Fibroblast of lung (primary cell): Measurements from ENCODE around the gene LRRC18. TPM values are rescaled to one million over a fixed set of nuclear protein-coding genes. Genes with fewer than 3 reads are reported as not detected.

Experiments used
- DNase-seq, 2 donors: peaks; one replicate each; pipeline versions ENCODE4 v3.0.0 to v3.0.0-alpha.2; 2010; ENCODE audit warnings: low read depth in 2 of 2
- H2AFZ ChIP-seq: 2 replicates; pipeline ENCODE4 v1.5.1; 2012; ENCODE audit warnings: low read length, control low read depth, inconsistent platforms
- H3K27ac ChIP-seq: 2 replicates; pipeline ENCODE4 v1.5.1; 2011; ENCODE audit warnings: low read length, control low read depth; ENCODE audit not compliant: insufficient read depth
- H3K27me3 ChIP-seq: 2 replicates; pipeline ENCODE4 v1.5.1; 2011; ENCODE audit warnings: mild to moderate bottlenecking, low read length; ENCODE audit not compliant: control insufficient read depth, insufficient read depth
- H3K36me3 ChIP-seq: 2 replicates; pipeline ENCODE4 v1.5.1; 2011; ENCODE audit warnings: low read length; ENCODE audit not compliant: control insufficient read depth, insufficient read depth
- H3K4me1 ChIP-seq: 2 replicates; pipeline ENCODE4 v1.5.1; 2011; ENCODE audit warnings: low read length; ENCODE audit not compliant: control insufficient read depth, insufficient read depth; ENCODE audit errors: extremely low read depth
- H3K4me2 ChIP-seq: 2 replicates; pipeline ENCODE4 v1.5.1; 2011; ENCODE audit warnings: low read length, control low read depth; ENCODE audit not compliant: insufficient read depth; ENCODE audit errors: extremely low read depth
- H3K4me3 ChIP-seq, 4 experiments: fragments of 200-600 bp in 1 of 4; sonication (generic) in 1 of 4; replicated peaks in 1 of 4; 2 replicates each; pipeline ENCODE4 v1.5.1; 2011 to 2016; ENCODE audit warnings: low read length in 4 of 4, low read depth in 3 of 4, mild to moderate bottlenecking in 3 of 4, control low read depth in 2 of 4, inconsistent platforms in 1 of 4, mixed read lengths in 1 of 4; ENCODE audit not compliant: insufficient read depth in 1 of 4; ENCODE audit errors: control extremely low read depth in 1 of 4
- H3K79me2 ChIP-seq: 2 replicates; pipeline ENCODE4 v1.5.1; 2012; ENCODE audit warnings: mild to moderate bottlenecking, low read length, inconsistent platforms; ENCODE audit not compliant: control insufficient read depth, insufficient read depth
- H3K9ac ChIP-seq: 2 replicates; pipeline ENCODE4 v1.5.1; 2011; ENCODE audit warnings: mild to moderate bottlenecking, low read length, control low read depth; ENCODE audit not compliant: insufficient read depth
- H3K9me3 ChIP-seq: 2 replicates; pipeline ENCODE4 v1.5.1; 2012; ENCODE audit warnings: low read depth, low read length; ENCODE audit not compliant: control insufficient read depth, insufficient read depth
- H4K20me1 ChIP-seq: 2 replicates; pipeline ENCODE4 v1.5.1; 2011; ENCODE audit warnings: low read length; ENCODE audit not compliant: control insufficient read depth, insufficient read depth; ENCODE audit errors: extremely low read depth
- EZH2 ChIP-seq: IDR thresholded peaks from 2 replicates; pipeline ENCODE4 v1.5.1; 2012; ENCODE audit warnings: low read length, control low read depth, mild to moderate bottlenecking; ENCODE audit errors: missing control alignments
- polyA plus RNA-seq, 2 donors: library from polyadenylated mRNA; depleted of rRNA in 1 of 2; stranded (reverse) in 1 of 2; unstranded in 1 of 2; fragments of >200 nt; gene quantifications; 2 replicates each; pipeline ENCODE4 v1.2.1, GENCODE V29; 2011 to 2012; ENCODE audit warnings: missing spikeins in 1 of 2
- total RNA-seq: library from RNA; depleted of rRNA; stranded (reverse); fragments of >200 nt; gene quantifications from 2 replicates; pipeline ENCODE4 v1.2.1, GENCODE V29; 2014
- TF ChIP-seq, protein P1 (sequence below), 2 donors: IDR thresholded peaks in 1 of 2; conservative IDR thresholded peaks in 1 of 2; 1 replicate in 1 of 2; 2 replicates in 1 of 2; pipeline ENCODE4 v1.5.1; 2011 to 2012; ENCODE audit warnings: low read length in 2 of 2, control low read depth in 1 of 2, inconsistent platforms in 1 of 2, low read depth in 1 of 2, mild to moderate bottlenecking in 1 of 2

The LRRC18 gene
- total and polyA plus RNA-seq, 2 donors (not counting 1 experiment from before 2014, with no cell fraction given): 0.66 TPM; not detected in 1

DNA sequence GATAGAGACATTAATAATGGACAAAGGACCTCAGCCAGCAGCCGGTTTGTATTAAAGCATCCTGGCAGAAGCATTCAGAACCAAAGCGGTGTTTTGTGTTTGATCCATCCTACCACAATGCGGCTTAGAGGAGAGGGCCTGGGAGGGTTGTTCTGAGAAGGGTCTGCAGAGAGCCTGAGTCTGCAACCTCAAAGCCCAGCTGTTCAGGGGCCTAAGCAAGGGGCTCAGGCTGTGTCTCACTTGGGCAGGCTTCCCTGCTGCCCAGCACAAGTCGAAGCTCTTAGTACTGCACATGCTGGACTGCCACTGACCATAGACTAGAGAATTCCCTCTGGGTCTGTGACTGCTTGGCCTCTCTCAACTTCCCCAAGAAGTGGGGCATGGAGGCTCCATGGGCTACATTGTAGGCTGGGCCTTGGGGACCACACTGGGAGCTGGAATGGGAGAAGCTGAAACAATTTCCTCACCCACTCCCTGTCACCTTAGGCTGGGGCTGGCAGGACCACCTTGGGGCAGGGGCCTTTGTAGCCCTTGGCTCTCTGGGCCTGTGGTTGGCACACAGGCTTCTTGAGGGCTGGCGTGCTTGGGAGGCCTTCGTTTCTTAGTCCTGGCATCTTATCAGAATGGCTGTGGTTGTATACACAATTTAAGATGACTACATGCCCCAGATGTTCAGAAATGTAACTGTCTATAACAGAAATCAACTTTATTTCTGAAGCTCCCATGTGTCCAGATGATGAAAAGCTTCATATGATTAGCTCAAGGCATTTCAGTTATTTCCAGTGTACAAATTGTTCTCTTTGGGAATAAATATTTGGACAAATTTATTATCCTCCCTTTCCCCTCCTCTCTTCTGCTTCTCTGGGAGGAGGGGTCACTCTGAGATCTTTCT is 44.5 kb downstream of the LRRC18 start:
- Histone ChIP-seq H3K4me1 (peaks cover 2% of the 10 kb centered on the region), H3K9ac (no peak overlapping the region), H3K79me2 (no peaks in the 10 kb centered on the region), H4K20me1 (no peaks in the 10 kb centered on the region), H3K4me3 (no peak overlapping the region), H3K9me3 (no peaks in the 10 kb centered on the region), H3K36me3 (no peaks in the 10 kb centered on the region), H3K27ac (no peak overlapping the region), H2AFZ (no peak overlapping the region), H3K4me2 (peak overlapping the region; percentile 9), H3K27me3 (no peaks in the 10 kb centered on the region)
- DNase-seq: no peak
- no peak for TF ChIP-seq EZH2
- TF ChIP-seq, protein P1, sequence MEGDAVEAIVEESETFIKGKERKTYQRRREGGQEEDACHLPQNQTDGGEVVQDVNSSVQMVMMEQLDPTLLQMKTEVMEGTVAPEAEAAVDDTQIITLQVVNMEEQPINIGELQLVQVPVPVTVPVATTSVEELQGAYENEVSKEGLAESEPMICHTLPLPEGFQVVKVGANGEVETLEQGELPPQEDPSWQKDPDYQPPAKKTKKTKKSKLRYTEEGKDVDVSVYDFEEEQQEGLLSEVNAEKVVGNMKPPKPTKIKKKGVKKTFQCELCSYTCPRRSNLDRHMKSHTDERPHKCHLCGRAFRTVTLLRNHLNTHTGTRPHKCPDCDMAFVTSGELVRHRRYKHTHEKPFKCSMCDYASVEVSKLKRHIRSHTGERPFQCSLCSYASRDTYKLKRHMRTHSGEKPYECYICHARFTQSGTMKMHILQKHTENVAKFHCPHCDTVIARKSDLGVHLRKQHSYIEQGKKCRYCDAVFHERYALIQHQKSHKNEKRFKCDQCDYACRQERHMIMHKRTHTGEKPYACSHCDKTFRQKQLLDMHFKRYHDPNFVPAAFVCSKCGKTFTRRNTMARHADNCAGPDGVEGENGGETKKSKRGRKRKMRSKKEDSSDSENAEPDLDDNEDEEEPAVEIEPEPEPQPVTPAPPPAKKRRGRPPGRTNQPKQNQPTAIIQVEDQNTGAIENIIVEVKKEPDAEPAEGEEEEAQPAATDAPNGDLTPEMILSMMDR (conservative IDR thresholded peaks at IDR 0.05 in 1 of 2, IDR thresholded peaks at IDR 0.05 in 1 of 2; ENCODE audit: low read depth in 1 of 2, low read length in 2 of 2): no peak

DNA sequence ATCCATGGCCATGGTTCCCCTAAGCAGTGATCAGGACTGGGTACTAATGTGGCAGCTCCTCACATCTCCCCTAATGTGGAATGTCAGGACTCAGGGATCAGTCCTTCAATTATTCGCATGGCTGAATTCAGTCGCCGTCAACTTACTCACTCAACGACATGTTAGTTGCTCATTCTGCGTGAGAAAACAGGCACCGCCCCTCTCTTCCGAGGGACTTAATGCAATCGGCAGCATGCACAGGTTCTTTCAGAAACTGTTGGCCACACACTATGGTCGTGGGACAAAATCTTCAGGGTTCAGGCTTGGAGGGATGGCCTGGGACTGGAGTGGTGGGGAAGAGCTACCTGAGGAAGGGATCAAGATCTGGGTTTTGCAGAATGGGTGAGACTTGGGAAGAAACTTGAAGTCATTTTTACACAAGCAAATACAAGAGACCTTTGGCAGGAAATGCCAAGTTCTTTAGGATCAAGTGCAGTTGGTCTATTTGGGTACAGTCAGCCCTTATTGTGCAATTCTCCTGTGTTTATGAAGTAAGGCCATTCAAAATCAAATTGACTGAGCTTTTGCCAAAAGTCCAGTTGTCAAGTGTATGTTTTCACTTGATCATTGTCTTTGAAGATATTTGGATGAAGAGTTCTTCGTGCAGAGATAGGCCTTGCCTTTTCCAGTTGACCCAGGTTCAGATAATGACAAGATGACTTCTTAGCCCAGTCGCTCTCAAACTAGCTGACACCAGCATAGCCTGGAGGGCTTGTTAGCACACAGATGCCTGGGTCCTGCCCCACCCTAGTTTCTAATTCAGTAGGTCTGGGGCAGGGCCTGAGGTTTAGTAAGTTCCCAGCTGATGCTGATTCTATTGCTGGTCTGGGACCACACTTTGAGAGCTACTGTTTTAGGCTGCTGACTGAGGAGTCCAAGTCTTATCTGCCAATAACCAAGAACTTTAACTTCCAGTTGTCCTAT is 48.5 kb downstream of the LRRC18 start:
- Histone ChIP-seq H3K27ac (no peak overlapping the region), H3K79me2 (no peaks in the 10 kb centered on the region), H3K9ac (no peak overlapping the region), H3K4me1 (no peaks in the 10 kb centered on the region), H3K4me2 (no peak overlapping the region), H3K36me3 (no peaks in the 10 kb centered on the region), H3K27me3 (no peaks in the 10 kb centered on the region), H3K9me3 (no peaks in the 10 kb centered on the region), H2AFZ (no peak overlapping the region), H4K20me1 (no peaks in the 10 kb centered on the region), H3K4me3 (no peak overlapping the region)
- TF ChIP-seq EZH2: no peak
- TF ChIP-seq, protein P1 (conservative IDR thresholded peaks at IDR 0.05 in 1 of 2, IDR thresholded peaks at IDR 0.05 in 1 of 2; ENCODE audit: low read depth in 1 of 2, low read length in 2 of 2): no peak
- peak in 1 of 2 donors; percentile 5 for DNase-seq

DNA sequence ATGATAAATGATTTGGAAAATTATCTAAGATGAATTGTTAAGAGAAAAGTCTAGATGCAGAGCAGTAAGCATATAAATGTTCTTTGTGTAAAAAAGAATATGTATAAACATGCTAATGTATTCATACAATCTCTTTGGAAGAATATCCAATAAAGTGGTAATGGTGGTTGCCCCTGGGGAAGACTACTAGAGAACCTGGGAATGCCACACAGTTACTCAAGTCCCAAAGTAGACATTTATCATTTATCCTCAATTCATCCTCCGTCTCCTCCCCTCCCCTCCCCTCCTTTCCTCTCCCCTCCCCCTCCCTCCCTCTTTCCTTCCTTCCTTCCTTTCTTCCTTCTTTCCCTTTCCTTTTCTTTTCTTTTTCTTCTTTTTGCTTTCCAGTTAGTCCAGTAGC is 51.7 kb downstream of the LRRC18 start:
- H3K9ac ChIP-seq: no peak overlapping the region
- H3K4me1 ChIP-seq: no peaks in the 10 kb centered on the region
- H3K4me3 ChIP-seq: no peak overlapping the region
- no peak overlapping the region for H3K27ac ChIP-seq
- no peak for DNase-seq
- TF ChIP-seq, protein P1 (conservative IDR thresholded peaks at IDR 0.05 in 1 of 2, IDR thresholded peaks at IDR 0.05 in 1 of 2; ENCODE audit: low read depth in 1 of 2, low read length in 2 of 2): no peak
- no peak for TF ChIP-seq EZH2
- no peak overlapping the region for H3K4me2 ChIP-seq
- H3K79me2 ChIP-seq: no peaks in the 10 kb centered on the region
- H3K27me3 ChIP-seq: no peaks in the 10 kb centered on the region
- no peaks in the 10 kb centered on the region for H3K9me3 ChIP-seq
- H4K20me1 ChIP-seq: no peaks in the 10 kb centered on the region
- H3K36me3 ChIP-seq: no peaks in the 10 kb centered on the region
- H2AFZ ChIP-seq: no peak overlapping the region
